ENCODE results near the gene HLF. TPM values are rescaled to one million over a fixed set of nuclear protein-coding genes. Genes with fewer than 3 reads are reported as not detected.
"Not testable (repeated sequence)": the region's sequence is repeated elsewhere in the genome, so short reads cannot be mapped to it uniquely, and the experiment has no call there.

The HLF gene
- total and polyA plus RNA-seq, 3 experiments from 2014 or later: 0.59 to 0.93 (median 0.81) TPM

DNA sequence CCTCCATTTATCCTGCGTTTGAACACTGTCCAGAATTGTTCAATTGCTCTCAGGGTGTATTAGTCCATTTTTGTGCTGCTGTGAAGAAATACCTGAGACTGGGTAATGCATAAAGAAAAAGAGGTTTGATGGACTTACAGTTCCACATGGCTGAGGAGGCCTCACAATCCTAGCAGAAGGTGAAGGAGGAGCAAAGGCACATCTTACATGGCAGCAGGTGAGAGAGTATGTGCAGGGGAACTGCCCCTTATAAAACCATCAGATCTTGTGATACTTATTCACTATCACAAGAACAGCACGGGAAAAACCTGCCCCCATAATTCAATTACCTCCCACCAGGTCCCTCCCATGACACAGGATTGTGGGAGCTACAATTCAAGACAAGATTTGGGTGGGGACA, 63.8 kb downstream of the HLF start:
- POLR2A ChIA-PET; H3K4me3 ChIP-seq (ENCODE audit: low read length); H3K27ac Mint-ChIP-seq; H3K27me3 ChIP-seq (ENCODE audit: insufficient read depth, low read length, poor library complexity, severe bottlenecking); H3K36me3 ChIP-seq (ENCODE audit: insufficient read depth, low read length); H3K9me3 ChIP-seq (ENCODE audit: low read length); H3K9me3 Mint-ChIP-seq; H3K27ac ChIP-seq (ENCODE audit: low read depth, low read length); H3K4me3 Mint-ChIP-seq; H3K27me3 Mint-ChIP-seq; H3K4me1 Mint-ChIP-seq; CTCF ChIA-PET; H3K36me3 Mint-ChIP-seq; H3K4me1 ChIP-seq (ENCODE audit: insufficient read depth, low read length); DNase-seq: not testable (repeated sequence)

DNA sequence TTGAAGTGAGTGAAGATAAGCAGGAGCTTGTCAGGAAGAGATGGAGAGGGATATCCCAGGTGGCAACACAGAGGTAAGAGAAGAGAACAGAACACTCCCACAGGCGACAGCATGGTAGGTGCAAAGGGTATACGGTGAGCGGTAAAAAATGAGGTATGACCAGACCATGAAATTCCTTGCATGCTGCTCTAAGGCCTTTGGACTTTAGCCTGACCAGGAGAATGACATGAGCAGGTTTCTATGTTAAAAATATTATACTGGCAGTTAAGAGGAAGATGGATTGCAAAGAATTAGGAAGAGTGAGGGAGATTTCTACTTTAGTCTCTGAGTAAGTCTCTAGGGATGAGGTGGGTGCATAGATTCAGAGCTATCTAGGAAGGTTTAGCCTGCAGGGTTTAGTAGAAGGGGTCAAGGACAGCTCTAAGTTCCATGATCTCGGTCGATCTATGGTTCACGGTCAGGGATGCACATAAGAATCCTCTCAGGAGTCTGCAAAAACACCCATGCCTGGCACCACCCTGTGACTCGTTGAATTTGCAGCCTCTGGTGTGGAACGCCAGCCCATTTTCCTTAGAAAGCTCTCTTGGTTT, 65.7 kb downstream of the HLF start:
- POLR2A ChIA-PET: no interaction called here

DNA sequence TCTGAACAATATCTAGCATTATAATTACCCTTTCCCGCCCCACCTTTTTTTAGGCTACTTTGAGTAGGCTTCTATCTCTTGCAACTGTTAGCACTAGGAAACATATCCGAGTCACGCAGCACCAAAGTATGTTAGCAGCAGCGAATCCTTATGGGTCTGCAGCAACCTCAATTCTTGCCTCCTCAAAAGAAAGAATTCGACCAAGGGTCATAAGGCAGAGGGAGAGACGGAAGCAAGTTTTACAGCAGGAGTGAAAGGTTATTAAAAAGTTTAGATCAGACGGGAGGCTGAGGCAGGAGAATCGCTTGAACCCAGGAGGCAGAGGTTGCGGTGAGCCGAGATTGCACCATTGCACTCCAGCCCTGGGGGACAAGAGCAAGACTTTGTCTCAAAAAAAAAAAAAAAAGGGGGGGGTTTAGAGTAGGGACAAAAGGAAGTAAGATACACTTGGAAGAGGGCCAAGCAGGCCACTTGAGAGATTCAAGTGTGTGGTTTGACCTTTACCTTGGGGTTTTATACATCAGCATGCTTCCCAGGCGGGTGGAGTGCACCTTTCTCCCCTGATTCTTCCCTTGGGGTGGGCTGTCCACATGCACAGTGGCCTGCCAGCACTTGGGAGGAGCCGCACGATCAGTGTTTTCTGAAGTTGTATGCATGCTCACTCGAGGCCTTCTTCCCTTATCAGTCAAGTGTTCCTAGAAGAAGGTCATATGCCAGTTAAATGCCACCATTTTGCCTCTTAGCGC, 67.7 kb downstream of the HLF start:
- Mint-ChIP-seq H3K36me3 (peaks cover 0 to 2% (median 0%) of the 10 kb centered on the region in 3 donors), H3K27me3 (peaks cover 0 to 10% of the 10 kb centered on the region in 2 donors), H3K9me3 (peaks cover 0 to under 1% (median 0%) of the 10 kb centered on the region in 5 donors), H3K27ac (no peak overlapping the region), H3K4me3 (no peak overlapping the region), H3K4me1 (peaks cover 0 to 7% (median 0%) of the 10 kb centered on the region in 3 donors)
- Histone ChIP-seq H3K27me3 (ENCODE audit: insufficient read depth, low read length, poor library complexity, severe bottlenecking) (no peaks in the 10 kb centered on the region), H3K9me3 (ENCODE audit: low read length) (no peaks in the 10 kb centered on the region), H3K27ac (ENCODE audit: low read depth, low read length) (no peak overlapping the region), H3K36me3 (ENCODE audit: insufficient read depth, low read length) (no peaks in the 10 kb centered on the region), H3K4me3 (ENCODE audit: low read length) (no peak overlapping the region), H3K4me1 (ENCODE audit: insufficient read depth, low read length) (no peaks in the 10 kb centered on the region)
- POLR2A ChIA-PET: no interaction called here
- CTCF ChIA-PET: no interaction called here
- no peak for DNase-seq

More for the DNA sequence above, 65.7 kb downstream of the HLF start:
- H3K9me3 Mint-ChIP-seq: no peaks in the 10 kb centered on the region
- H3K4me3 Mint-ChIP-seq: no peak overlapping the region
- DNase-seq: no peak
- peaks cover 0 to 3% of the 10 kb centered on the region in 2 donors for H3K27me3 Mint-ChIP-seq
- no peak overlapping the region for H3K4me3 ChIP-seq (ENCODE audit: low read length)
- H3K4me1 Mint-ChIP-seq: peaks cover 0 to 7% (median 0%) of the 10 kb centered on the region in 3 donors
- no peaks in the 10 kb centered on the region for H3K9me3 ChIP-seq (ENCODE audit: low read length)
- peaks cover 0 to 2% (median 0%) of the 10 kb centered on the region in 3 donors for H3K36me3 Mint-ChIP-seq
- no peaks in the 10 kb centered on the region for H3K36me3 ChIP-seq (ENCODE audit: insufficient read depth, low read length)
- no peak overlapping the region for H3K27ac Mint-ChIP-seq
- H3K27ac ChIP-seq (ENCODE audit: low read depth, low read length): no peak overlapping the region
- no peaks in the 10 kb centered on the region for H3K4me1 ChIP-seq (ENCODE audit: insufficient read depth, low read length)
- H3K27me3 ChIP-seq (ENCODE audit: insufficient read depth, low read length, poor library complexity, severe bottlenecking): no peaks in the 10 kb centered on the region
- CTCF ChIA-PET: no interaction called here

DNA sequence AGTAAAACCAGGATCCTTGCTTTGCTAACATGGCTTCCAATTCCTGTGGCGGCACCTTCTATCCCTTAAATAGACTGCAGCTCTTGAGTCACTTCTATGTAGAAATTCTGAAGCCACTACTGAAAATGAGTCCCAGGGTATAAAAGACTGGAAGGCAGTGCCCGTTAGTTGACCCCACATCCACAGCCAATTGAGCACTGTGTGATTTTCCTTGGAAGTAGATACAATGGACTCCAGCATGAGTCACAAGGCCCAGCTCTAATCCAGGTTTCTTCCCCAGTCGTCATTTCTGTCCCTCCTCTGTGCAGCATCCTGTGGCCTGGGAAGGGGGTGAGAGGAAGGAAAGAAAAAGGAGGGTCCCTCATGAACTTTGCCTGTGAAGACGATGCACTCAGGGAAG, 69.5 kb downstream of the HLF start:
- Histone ChIP-seq H3K4me1 (ENCODE audit: insufficient read depth, low read length) (no peaks in the 10 kb centered on the region), H3K9me3 (ENCODE audit: low read length) (no peaks in the 10 kb centered on the region), H3K4me3 (ENCODE audit: low read length) (no peak overlapping the region), H3K36me3 (ENCODE audit: insufficient read depth, low read length) (no peaks in the 10 kb centered on the region), H3K27me3 (ENCODE audit: insufficient read depth, low read length, poor library complexity, severe bottlenecking) (no peaks in the 10 kb centered on the region), H3K27ac (ENCODE audit: low read depth, low read length) (no peak overlapping the region)
- Mint-ChIP-seq H3K4me1 (peaks cover 0 to 7% (median 0%) of the 10 kb centered on the region in 3 donors), H3K36me3 (peaks cover 0 to 12% (median 0%) of the 10 kb centered on the region in 3 donors), H3K27ac (no peak overlapping the region), H3K9me3 (peaks cover 0 to 3% (median 2%) of the 10 kb centered on the region in 5 donors), H3K4me3 (no peak overlapping the region), H3K27me3 (peaks cover 0 to 22% of the 10 kb centered on the region in 2 donors)
- ChIA-PET POLR2A (no interaction called here), CTCF (no interaction called here)
- DNase-seq: no peak

DNA sequence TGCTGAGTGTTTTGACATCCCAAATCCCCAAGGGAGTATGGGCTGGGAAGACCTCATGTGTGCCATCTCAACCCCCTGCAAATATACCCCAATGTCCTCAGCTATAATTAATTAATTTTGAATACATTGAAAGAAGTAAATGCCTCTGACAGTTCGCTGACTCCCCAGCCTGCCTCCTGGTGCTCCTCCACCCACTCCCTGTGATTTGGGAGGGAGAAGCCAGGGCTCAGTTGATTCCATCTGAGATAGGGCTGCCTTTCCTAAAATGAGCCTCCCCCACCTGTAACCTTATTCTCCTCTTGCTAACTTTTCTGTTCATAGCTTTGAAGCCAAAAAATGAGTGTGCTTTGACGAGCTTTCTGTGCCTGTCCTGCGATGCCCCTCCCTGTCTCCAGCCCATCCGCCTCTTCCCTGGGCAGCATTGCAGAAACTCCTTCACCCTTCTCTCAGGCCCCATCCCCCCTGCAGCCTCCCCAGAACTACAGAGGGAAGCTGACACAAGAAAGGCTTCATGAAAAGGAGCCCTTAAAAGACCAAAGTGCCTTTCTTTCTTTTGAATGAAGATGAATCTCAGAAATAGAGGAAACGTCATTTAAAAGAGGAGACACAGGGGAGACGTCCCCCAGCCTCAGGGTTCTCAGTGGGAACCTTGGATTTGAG, 70.3 kb downstream of the HLF start:
- Mint-ChIP-seq H3K4me3 (no peak overlapping the region), H3K9me3 (peaks cover 0 to 3% (median 2%) of the 10 kb centered on the region in 5 donors), H3K27ac (no peak overlapping the region), H3K36me3 (peaks cover 0 to 12% (median 2%) of the 10 kb centered on the region in 3 donors), H3K4me1 (peaks cover 0 to 12% (median 6%) of the 10 kb centered on the region in 3 donors), H3K27me3 (peaks cover 1 to 29% of the 10 kb centered on the region in 2 donors)
- Histone ChIP-seq H3K27me3 (ENCODE audit: insufficient read depth, low read length, poor library complexity, severe bottlenecking) (no peaks in the 10 kb centered on the region), H3K36me3 (ENCODE audit: insufficient read depth, low read length) (no peaks in the 10 kb centered on the region), H3K4me1 (ENCODE audit: insufficient read depth, low read length) (no peaks in the 10 kb centered on the region), H3K27ac (ENCODE audit: low read depth, low read length) (no peak overlapping the region), H3K9me3 (ENCODE audit: low read length) (no peaks in the 10 kb centered on the region), H3K4me3 (ENCODE audit: low read length) (no peak overlapping the region)
- no peak for DNase-seq
- CTCF ChIA-PET: no interaction called here
- POLR2A ChIA-PET: no interaction called here

DNA sequence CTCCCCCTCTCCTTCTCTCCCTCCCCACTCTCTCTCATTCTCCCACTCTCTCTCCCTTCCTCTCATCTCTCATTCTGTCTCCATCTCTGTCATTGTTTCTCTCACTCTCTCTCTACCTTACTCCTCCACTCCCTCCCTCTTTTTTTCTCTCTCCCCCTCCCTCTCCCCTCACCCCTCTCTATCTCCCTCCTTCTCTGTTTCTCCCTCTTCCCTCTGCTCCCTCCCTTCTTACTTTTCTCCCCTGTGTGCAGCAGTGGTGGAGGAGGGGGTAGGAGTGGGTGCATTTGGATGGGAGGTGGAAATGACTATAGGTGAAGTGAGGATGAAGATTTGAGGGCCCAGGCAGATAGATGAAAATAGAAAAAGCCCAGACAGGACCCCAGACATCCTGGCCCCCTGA, 70.9 kb downstream of the HLF start:
- H3K36me3 Mint-ChIP-seq: peaks cover 0 to 12% (median 2%) of the 10 kb centered on the region in 3 donors
- Histone ChIP-seq H3K36me3 (ENCODE audit: insufficient read depth, low read length) (no peaks in the 10 kb centered on the region), H3K4me3 (ENCODE audit: low read length) (no peak overlapping the region), H3K4me1 (ENCODE audit: insufficient read depth, low read length) (no peaks in the 10 kb centered on the region), H3K27ac (ENCODE audit: low read depth, low read length) (no peak overlapping the region), H3K9me3 (ENCODE audit: low read length) (no peaks in the 10 kb centered on the region), H3K27me3 (ENCODE audit: insufficient read depth, low read length, poor library complexity, severe bottlenecking) (no peaks in the 10 kb centered on the region)
- peaks cover 0 to 12% (median 9%) of the 10 kb centered on the region in 3 donors for H3K4me1 Mint-ChIP-seq
- DNase-seq: no peak
- CTCF ChIA-PET: no interaction called here
- H3K27me3 Mint-ChIP-seq: peaks cover 1 to 35% of the 10 kb centered on the region in 2 donors
- POLR2A ChIA-PET: no interaction called here
- no peak overlapping the region for H3K4me3 Mint-ChIP-seq
- H3K27ac Mint-ChIP-seq: no peak overlapping the region
- H3K9me3 Mint-ChIP-seq: peaks cover 0 to 4% (median 2%) of the 10 kb centered on the region in 5 donors

DNA sequence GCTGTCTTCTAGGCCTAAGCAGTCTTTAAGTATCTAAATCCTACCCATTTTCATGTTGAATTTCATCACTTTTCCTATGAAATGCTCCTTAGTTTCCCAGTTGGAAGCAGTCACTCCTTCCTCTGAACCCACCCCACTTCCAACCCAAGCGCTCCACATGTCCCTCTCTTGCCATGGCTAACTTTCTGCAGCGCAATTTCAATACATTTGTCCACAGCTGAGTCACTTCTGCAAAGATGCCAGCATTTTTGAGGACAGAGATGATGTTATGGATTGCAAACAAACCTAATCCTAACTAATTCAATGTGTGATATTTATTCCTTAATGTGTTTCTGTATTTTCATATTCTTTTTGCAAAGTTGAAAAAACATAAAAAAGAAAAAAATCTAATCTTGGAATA, 71.7 kb downstream of the HLF start:
- Mint-ChIP-seq H3K36me3 (peaks cover 0 to 12% (median 2%) of the 10 kb centered on the region in 3 donors), H3K9me3 (peaks cover 0 to 4% (median 2%) of the 10 kb centered on the region in 5 donors), H3K4me1 (peaks cover 0 to 14% (median 10%) of the 10 kb centered on the region in 3 donors), H3K4me3 (no peak overlapping the region), H3K27me3 (peaks cover 1 to 37% of the 10 kb centered on the region in 2 donors), H3K27ac (no peak overlapping the region)
- Histone ChIP-seq H3K4me1 (ENCODE audit: insufficient read depth, low read length) (no peaks in the 10 kb centered on the region), H3K4me3 (ENCODE audit: low read length) (no peak overlapping the region), H3K27ac (ENCODE audit: low read depth, low read length) (no peak overlapping the region), H3K36me3 (ENCODE audit: insufficient read depth, low read length) (no peaks in the 10 kb centered on the region), H3K9me3 (ENCODE audit: low read length) (no peaks in the 10 kb centered on the region), H3K27me3 (ENCODE audit: insufficient read depth, low read length, poor library complexity, severe bottlenecking) (no peaks in the 10 kb centered on the region)
- no peak for DNase-seq
- POLR2A ChIA-PET: no interaction called here
- CTCF ChIA-PET: no interaction called here

DNA sequence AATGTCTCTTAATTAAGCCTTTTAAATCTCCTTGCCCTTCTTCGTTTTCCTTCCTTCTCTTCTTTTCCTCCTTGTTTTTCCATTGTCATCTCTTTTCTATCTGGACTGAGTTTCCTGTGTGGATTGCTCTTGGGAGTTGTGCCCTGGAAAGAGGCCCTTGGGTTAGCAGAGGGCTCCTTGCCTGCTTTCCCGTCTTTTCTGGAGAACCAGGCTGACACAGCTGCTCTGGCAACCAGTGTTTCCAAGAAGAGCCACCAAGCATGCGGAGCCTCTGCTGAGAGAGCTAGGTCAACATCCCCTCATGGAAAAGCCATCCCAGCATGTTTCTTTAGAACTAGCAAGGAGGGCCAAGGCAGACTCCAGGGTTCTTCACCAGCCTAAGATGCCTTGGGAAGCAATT, 75.4 kb downstream of the HLF start:
- Histone ChIP-seq H3K9me3 (ENCODE audit: low read length) (no peaks in the 10 kb centered on the region), H3K27me3 (ENCODE audit: insufficient read depth, low read length, poor library complexity, severe bottlenecking) (no peaks in the 10 kb centered on the region), H3K4me1 (ENCODE audit: insufficient read depth, low read length) (peaks cover 13% of the 10 kb centered on the region), H3K27ac (ENCODE audit: low read depth, low read length) (no peak overlapping the region), H3K36me3 (ENCODE audit: insufficient read depth, low read length) (no peaks in the 10 kb centered on the region), H3K4me3 (ENCODE audit: low read length) (no peak overlapping the region)
- Mint-ChIP-seq H3K4me1 (peaks cover 15 to 44% (median 38%) of the 10 kb centered on the region in 3 donors), H3K4me3 (no peak overlapping the region), H3K27me3 (peaks cover 1 to 34% of the 10 kb centered on the region in 2 donors), H3K9me3 (peaks cover 0 to 4% (median 2%) of the 10 kb centered on the region in 5 donors), H3K27ac (no peak overlapping the region), H3K36me3 (peaks cover 0 to 12% (median 2%) of the 10 kb centered on the region in 3 donors)
- CTCF ChIA-PET: interaction anchor here (0.8 kb wide), 1 partner anchor 16 kb away, joined by 5 read pairs; no protein-coding TSS in a partner anchor
- no peak for DNase-seq
- POLR2A ChIA-PET: interaction anchor here (0.6 kb wide), 1 partner anchor 22 kb away, joined by 4 read pairs; no protein-coding TSS in a partner anchor
